ENCODE measurements around the gene PGAM1. TPM values are rescaled to one million over a fixed set of nuclear protein-coding genes. Genes with fewer than 3 reads are reported as not detected.
"Not testable (repeated sequence)": the region's sequence is repeated elsewhere in the genome, so short reads cannot be mapped to it uniquely, and the experiment has no call there.

The PGAM1 gene
- total RNA-seq, 1 experiment from 2014 or later, result 497 TPM

DNA sequence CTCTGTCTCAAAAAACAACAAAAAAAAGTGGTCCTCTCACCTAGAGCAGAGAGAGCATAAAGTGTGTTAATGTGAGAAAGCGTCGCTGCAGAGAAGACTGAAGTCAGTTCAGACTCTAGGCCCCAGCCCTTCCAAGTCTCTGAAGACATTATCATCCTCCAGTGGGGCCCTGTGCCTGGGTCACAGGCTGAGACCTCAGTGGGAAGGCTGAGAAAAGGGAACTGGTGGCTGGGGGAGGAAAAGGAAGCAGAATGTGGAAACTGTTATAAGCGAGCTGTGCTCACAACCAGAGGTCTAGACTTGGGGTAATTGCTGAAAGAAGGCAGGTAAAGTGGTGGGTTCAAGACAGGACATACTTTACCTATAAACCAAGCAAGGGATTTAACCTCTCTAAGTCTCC, 19.9 kb upstream of the PGAM1 start:
- Histone ChIP-seq H4K20me1 (ENCODE audit: insufficient read depth) (no peaks in the 10 kb centered on the region), H3K9me2 (ENCODE audit: insufficient read depth) (no peaks in the 10 kb centered on the region), H3K9me3 (ENCODE audit: control insufficient read depth in 1 of 2, insufficient read depth in 1 of 2, low read depth in 1 of 2, low read length in 2 of 2) (no peaks in the 10 kb centered on the region), H3K9ac (ENCODE audit: low read length) (no peak overlapping the region), H2AFZ (ENCODE audit: low read depth, low read length, poor library complexity, severe bottlenecking) (no peak overlapping the region), H3K4me1 (ENCODE audit: control insufficient read depth in 1 of 2, insufficient read depth in 2 of 2, low read length in 2 of 2) (peaks cover 8 to 40% of the 10 kb centered on the region in 2 experiments; a peak in 3 of 4 replicates), H3K4me2 (ENCODE audit: low read length) (no peak overlapping the region), H3K36me3 (ENCODE audit: control insufficient read depth in 1 of 2, insufficient read depth in 2 of 2, low read length in 2 of 2) (no peaks in the 10 kb centered on the region), H3K4me3 (replicated peaks in 1 of 2; ENCODE audit: low read depth in 1 of 2, low read length in 2 of 2) (no peak overlapping the region), H3K79me2 (ENCODE audit: insufficient read depth, low read length) (peaks cover under 1% of the 10 kb centered on the region; the same call in 1 of the 2 replicates), H3K27ac (ENCODE audit: low read depth, low read length) (no peak overlapping the region), H3K27me3 (ENCODE audit: insufficient read depth, low read length) (no peaks in the 10 kb centered on the region)
- intact Hi-C loops (cut with micrococcal nuclease), result loop anchor here (2.0 kb wide), 1 partner anchor 147 kb away; no protein-coding TSS in a partner anchor
- TF ChIP-seq SIN3A (IDR thresholded peaks at IDR 0.05; ENCODE audit: low read depth) (no peak), CEBPB (IDR thresholded peaks at IDR 0.05; ENCODE audit: low read depth) (no peak), FOSL1 (IDR thresholded peaks at IDR 0.05; ENCODE audit: low read depth) (no peak)
- TF ChIP-seq, protein P1, sequence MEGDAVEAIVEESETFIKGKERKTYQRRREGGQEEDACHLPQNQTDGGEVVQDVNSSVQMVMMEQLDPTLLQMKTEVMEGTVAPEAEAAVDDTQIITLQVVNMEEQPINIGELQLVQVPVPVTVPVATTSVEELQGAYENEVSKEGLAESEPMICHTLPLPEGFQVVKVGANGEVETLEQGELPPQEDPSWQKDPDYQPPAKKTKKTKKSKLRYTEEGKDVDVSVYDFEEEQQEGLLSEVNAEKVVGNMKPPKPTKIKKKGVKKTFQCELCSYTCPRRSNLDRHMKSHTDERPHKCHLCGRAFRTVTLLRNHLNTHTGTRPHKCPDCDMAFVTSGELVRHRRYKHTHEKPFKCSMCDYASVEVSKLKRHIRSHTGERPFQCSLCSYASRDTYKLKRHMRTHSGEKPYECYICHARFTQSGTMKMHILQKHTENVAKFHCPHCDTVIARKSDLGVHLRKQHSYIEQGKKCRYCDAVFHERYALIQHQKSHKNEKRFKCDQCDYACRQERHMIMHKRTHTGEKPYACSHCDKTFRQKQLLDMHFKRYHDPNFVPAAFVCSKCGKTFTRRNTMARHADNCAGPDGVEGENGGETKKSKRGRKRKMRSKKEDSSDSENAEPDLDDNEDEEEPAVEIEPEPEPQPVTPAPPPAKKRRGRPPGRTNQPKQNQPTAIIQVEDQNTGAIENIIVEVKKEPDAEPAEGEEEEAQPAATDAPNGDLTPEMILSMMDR (IDR thresholded peaks at IDR 0.05 in 2 of 3, conservative IDR thresholded peaks at IDR 0.05 in 1 of 3; ENCODE audit: borderline replicate concordance in 1 of 3, insufficient read depth in 1 of 3, low read depth in 2 of 3, low read length in 2 of 3), result no peak
- TF ChIP-seq, protein P2, sequence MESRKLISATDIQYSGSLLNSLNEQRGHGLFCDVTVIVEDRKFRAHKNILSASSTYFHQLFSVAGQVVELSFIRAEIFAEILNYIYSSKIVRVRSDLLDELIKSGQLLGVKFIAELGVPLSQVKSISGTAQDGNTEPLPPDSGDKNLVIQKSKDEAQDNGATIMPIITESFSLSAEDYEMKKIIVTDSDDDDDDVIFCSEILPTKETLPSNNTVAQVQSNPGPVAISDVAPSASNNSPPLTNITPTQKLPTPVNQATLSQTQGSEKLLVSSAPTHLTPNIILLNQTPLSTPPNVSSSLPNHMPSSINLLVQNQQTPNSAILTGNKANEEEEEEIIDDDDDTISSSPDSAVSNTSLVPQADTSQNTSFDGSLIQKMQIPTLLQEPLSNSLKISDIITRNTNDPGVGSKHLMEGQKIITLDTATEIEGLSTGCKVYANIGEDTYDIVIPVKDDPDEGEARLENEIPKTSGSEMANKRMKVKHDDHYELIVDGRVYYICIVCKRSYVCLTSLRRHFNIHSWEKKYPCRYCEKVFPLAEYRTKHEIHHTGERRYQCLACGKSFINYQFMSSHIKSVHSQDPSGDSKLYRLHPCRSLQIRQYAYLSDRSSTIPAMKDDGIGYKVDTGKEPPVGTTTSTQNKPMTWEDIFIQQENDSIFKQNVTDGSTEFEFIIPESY (IDR thresholded peaks at IDR 0.05; ENCODE audit: extremely low read depth, insufficient replicate concordance, low read length), result no peak
- DNase-seq (ENCODE audit: low read depth, low spot score), result no peak
- no TSS peak for BruUV-seq (replicated peaks)
- ChIA-PET POLR2A (no interaction called here), CTCF (no interaction called here), RAD21 (ENCODE audit: low non-redundant PET in 1 of 2, low total read pairs in 2 of 2, uncharacterized antibody in 2 of 2, unreplicated experiment in 2 of 2) (no interaction called here)
- no peak for ATAC-seq

DNA sequence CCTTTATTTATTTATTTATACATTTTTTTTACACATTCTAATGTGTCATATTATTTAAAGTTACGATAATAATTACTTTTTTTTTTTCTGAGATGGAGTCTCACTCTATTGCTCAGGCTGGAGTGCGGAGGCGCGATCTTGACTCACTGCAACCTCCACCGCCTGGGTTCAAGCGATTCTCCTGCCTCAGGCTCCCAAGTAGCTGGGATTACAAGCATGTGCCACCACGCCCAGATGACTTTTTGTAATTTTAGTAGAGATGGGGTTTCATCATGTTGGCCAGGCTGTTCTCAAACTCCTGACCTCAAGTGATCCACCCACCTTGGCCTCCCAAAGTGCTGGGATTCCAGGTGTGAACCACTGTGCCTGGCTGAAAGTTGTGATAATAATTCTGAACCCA, 19.5 kb upstream of the PGAM1 start:
- intact Hi-C loops (cut with micrococcal nuclease), result loop anchor here (2.0 kb wide), 1 partner anchor 146 kb away; no protein-coding TSS in a partner anchor
- CTCF ChIA-PET, result interaction anchor here (1.0 kb wide), 1 partner anchor 206 kb away, joined by 3 read pairs; no protein-coding TSS in a partner anchor
- H3K79me2 ChIP-seq (ENCODE audit: insufficient read depth, low read length); POLR2A ChIA-PET; H3K27me3 ChIP-seq (ENCODE audit: insufficient read depth, low read length); DNase-seq (ENCODE audit: low read depth, low spot score); ATAC-seq; BruUV-seq (replicated peaks); H3K27ac ChIP-seq (ENCODE audit: low read depth, low read length); H3K9ac ChIP-seq (ENCODE audit: low read length); H3K4me3 ChIP-seq (replicated peaks in 1 of 2; ENCODE audit: low read depth in 1 of 2, low read length in 2 of 2); H4K20me1 ChIP-seq (ENCODE audit: insufficient read depth); RAD21 ChIA-PET (ENCODE audit: low non-redundant PET in 1 of 2, low total read pairs in 2 of 2, uncharacterized antibody in 2 of 2, unreplicated experiment in 2 of 2); H3K36me3 ChIP-seq (ENCODE audit: control insufficient read depth in 1 of 2, insufficient read depth in 2 of 2, low read length in 2 of 2); H3K9me3 ChIP-seq (ENCODE audit: control insufficient read depth in 1 of 2, insufficient read depth in 1 of 2, low read depth in 1 of 2, low read length in 2 of 2); H3K9me2 ChIP-seq (ENCODE audit: insufficient read depth): not testable (repeated sequence)
- Histone ChIP-seq H2AFZ (ENCODE audit: low read depth, low read length, poor library complexity, severe bottlenecking) (peak overlapping the region; percentile 9), H3K4me1 (ENCODE audit: control insufficient read depth in 1 of 2, insufficient read depth in 2 of 2, low read length in 2 of 2) (peaks cover 8 to 41% of the 10 kb centered on the region in 2 experiments; a peak in 3 of 4 replicates), H3K4me2 (ENCODE audit: low read length) (peak overlapping the region; percentile 83)
